DMS53 (cell line): ENCODE data around the gene SEC22A.
"Not testable (repeated sequence)": the region's sequence is repeated elsewhere in the genome, so short reads cannot be mapped to it uniquely, and the experiment has no call there.

ENCODE experiments used
- DNase-seq: peaks from one replicate; lab custom pipeline; 2025; lab: John Stamatoyannopoulos, UW

The SEC22A gene

DNA sequence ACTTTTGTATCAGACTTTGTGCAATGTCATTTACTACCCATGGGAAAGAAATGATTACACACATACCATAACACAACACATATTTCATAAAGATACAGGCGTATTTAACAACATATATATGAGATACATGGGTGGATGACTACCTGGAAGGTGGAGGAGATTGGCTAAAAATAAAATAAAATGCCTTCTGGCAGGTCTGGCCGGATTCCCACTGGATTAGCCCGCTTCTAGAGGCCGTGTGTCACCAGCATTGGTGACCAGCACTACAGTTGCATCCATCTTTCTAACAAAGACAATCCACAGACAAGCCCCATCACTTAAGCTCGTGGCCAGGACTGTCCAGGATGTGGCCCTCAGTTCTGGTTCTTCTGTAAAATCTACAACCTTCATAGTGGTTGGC lies 21.0 kb upstream of the SEC22A start:
- no peak for DNase-seq

DNA sequence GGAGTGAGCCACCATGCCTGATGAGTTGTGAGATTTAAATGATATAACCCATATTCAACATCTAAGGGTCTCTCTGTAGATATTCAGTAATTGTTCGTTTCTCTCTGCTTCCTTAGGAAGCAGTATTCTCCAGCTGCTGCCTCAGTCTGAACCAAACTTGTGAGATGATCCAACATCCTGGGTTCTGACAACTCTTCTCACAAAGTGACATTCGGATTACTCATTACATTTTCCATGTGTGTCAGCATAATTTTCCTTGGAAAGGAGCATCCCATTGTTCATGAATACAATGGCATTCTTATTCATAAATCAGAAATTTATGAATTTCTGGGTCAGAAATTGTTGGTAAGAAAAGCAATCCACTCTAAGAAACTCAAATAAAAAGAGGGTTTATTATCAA lies 15.0 kb upstream of the SEC22A start:
- DNase-seq, result no peak

DNA sequence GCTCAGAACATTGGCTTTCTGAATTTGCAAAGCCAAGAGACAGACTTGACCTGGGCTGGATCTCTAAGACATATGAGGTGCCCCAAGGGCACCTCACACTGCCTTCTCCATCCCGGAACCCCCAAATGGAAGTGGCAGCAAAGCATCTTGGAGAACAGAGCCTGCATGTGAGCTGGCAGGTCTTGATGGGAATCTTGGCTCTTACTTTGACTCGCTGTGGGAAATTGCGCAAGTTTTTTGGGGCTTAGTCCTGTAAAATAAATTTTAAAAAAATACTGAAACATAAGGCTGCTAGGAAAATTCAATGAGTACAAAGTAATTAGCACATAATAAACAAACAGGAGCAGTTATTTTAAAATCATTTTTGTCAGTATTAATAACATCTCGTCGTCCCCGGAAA lies 13.7 kb upstream of the SEC22A start:
- DNase-seq, result no peak

DNA sequence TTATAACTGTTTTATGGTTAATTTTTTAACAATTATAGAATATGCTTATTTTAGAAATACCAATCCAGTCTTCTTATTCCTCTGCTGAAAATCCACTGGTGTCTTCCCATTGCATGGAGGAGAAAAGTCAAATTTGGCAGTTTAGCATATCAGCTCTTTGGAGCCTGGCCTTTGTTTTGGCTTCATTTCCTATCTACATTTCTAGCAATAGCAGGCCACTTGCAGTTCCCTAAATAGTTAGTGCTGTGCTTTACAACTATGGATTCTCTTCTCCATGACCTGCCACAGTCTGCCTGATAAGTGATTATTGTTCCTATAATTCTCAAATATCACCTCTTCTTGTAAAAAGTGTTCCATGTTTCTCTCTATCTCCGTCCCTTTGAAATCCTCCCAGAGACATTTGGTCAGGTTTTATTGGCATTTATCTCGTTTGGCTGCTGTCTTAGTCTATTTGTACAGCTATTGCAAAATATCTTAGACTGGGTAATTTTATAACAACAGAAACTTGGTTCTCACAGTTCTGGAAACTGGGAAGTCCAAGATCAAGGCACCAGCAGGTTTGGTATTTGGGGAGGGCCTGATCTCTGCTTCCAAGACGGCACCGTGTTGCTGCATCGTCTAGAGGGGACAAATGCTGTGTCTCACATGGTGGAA lies 8.2 kb upstream of the SEC22A start:
- no peak for DNase-seq

DNA sequence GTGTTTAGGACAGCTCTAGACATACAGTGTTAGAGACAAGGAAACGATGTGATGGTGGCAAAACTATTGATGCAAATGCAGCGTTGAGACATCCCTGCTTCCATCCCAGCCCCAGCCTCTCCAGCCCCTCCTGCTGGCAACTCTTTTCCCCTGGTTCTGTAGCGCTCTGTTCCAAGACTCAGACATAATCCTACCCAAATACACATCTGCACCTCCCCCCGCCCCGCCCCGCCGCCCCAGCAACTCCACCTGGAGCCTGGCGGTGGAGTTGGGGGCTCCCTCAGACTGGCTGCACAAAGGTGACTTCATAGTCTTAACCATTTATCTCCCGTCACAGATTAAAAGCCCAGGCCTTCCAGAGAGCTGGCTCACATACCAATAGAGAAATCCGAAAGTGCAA lies 7.2 kb upstream of the SEC22A start:
- DNase-seq, result no peak

DNA sequence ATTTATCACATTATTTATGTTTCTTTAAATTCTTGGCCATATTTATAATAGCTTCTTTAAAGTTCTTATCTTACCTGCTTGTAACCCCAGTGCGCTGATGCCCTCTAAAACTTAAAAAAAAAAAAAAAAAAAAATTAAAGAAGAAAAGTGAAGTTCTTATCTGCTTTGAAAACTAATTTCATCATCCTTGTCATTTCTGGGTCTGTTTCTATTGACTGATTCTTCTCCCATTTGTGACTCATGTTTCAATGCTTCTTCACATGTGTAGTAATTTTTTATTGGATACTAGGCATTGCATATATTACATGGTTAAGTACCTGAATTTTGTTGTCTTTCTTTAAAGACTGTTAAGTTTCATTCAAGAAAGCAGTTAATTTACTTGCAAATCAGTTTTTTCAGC lies 3.4 kb upstream of the SEC22A start:
- no peak for DNase-seq

DNA sequence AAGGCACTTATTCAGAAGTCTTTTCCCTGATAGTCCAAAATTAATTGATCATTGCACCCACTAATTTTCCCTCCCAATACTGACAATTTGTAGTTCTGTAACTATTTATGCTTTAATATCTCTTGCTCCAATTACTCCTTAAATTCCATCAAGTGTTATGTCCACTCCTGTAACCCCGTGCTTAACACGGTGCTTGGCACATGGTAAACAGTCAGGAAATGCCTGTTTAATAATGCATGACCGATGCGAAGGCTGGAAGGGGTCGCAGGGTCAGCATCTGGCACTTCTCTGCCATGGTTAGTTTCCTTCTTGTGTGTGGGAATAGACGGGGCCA lies 553 bp upstream of the SEC22A start:
- no peak for DNase-seq

DNA sequence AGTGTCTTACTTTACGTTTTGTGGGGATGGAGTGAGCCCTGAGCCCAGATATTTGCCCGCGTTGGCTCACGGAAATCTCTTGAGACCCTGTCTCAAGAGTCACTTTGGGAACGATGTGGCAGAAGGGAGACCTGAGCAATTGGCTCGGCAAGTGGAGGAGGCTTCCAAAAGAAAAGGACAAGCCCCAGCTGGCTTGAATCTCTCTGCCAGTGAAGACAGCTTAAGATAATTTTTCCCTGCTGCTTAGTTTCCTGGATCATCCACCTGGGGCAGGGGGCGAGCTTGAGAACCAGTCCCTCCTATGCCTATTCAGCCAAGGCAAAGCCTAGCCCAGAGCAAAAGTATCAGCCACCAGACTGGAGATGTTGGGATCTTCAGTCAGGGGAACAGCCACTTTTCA lies 708 bp downstream of the SEC22A start:
- DNase-seq, result peak; percentile 11

DNA sequence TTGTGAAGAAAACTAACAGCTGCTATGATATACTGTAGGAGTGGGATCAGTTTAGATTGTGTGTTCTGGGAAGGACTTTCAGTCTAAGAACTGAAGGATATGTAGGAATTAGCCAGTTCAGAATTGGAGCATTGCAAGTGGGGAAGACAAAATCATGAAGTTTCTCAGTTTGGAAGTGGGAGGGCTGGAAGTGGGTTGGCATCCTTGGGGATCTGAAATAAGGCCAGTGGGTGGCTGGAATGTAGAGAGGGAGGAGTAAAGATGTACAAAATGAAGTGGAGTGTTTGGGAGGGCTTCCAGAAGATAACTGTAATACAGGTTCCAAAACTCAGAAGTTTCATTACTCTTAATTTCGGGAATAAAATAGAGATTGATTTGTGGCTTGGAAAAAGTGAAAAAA lies 17.2 kb downstream of the SEC22A start:
- no peak for DNase-seq

DNA sequence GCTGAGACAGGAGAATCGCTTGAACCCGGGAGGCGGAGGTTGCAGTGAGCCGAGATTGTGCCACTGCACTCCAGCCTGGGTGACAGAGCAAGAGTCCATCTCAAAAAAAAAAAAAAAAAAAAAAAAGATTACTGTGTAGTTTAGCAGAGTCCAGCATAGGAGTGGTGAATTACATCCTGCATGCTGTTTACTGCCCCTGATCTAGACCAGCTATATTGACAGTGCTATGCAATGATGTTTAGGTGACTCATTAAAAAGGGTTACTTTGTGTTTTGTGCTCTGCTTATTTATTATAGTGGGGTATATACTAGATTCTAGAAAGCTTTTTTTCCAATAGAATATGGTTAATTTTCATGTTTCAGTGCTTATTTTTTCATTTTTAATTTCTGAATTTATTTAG lies 19.6 kb downstream of the SEC22A start:
- not testable (repeated sequence) for DNase-seq

DNA sequence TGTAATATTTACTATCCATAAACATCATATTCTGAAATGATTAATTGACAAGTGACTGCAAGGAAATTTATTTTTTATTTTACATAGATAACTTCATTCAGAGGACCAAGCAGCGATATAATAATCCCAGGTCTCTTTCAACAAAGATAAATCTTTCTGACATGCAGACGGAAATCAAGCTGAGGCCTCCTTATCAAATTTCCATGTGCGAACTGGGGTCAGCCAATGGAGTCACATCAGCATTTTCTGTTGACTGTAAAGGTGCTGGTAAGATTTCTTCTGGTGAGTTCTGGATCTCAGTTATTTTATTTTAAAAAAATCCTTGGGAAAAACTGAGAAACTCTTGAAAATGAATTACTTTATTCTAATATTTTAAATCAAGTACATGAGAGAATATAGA lies 23.3 kb downstream of the SEC22A start:
- no peak for DNase-seq

DNA sequence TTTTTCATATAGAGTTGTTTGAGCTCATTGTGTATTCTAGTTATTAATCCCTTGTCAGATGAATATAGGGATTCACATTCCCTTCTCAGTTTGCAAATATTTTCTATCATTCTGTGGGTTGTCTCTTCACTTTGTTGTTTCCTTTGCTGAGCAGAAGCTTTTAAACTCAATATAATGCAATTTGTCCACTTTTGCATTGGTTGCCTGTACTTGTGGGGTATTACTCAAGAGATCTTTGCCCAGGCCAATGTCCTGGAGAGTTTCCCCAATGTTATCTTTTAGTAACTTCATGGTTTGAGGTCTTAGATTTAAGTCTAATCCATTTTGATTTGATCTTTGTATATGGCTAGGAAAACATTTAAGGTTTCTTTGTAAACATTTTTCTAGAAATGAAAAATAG lies 24.8 kb downstream of the SEC22A start:
- DNase-seq, result no peak

DNA sequence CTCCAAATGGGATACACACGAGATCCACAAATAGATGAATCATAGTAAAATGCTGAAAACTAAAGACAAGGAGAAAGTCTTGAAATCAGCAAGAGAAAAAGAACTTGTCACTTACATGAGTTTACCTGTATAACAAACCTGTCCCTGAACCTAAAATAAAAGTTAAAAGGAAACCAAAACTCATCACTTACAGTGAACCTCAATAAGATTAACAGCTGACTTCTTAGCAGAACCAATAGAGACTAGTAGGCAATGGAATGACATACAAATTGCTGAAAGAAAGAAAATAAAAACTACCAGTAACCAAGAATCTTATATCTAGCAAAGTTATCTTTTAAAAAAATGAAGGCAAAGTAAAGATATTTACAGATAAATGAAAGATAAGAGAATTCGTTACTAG lies 27.4 kb downstream of the SEC22A start:
- DNase-seq, result no peak

DNA sequence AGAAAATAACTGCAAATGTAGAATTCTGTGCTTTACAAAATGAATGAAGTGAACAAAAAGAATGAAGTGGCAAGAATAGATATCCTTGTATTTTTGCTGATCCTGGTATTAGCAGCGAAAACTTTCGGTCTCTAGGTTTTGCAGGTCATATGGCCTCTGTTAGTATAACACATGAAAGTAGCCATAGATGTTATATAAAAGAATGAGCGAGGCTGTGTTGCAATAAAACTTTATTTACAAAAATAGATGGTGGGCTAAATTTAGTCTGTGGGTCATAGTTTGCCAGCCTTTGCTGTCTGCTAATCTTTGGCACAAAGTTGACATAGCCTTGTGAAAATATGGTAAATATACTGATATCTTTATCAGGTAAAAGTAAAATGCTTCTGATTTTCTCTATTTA lies 35.2 kb downstream of the SEC22A start:
- DNase-seq, result no peak

DNA sequence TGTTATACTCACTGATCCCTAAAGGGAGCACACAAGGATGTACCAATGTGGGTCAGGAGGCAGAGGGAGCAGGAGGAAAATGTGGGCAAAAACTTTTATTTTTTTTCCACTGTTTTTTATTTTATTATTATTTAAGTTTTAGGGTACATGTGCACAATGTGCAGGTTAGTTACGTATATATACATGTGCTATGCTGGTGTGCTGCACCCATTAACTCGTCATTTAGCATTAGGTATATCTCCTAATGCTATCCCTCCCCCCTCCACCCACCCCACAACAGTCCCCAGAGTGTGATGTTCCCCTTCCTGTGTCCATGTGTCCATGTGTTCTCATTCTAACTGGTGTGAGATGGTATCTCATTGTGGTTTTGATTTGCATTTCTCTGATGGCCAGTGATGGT lies 37.4 kb downstream of the SEC22A start:
- not testable (repeated sequence) for DNase-seq

DNA sequence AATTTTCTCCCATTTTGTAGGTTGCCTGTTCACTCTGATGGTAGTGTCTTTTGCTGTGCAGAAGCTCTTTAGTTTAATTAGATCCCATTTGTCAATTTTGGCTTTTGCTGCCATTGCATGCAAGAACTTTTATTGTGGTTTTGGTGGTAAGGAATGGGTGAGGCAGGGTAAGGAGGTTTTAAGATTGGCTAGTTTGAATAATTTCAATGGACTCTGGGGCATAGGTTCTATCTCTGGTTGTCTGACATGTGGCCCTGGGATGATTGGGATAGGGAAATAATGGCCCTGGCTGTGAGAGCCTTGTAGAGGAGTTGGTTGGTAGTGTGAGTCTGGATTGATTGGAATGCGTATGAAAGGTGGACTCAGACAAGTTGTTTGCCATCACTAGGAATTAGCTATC lies 38.0 kb downstream of the SEC22A start:
- no peak for DNase-seq

DNA sequence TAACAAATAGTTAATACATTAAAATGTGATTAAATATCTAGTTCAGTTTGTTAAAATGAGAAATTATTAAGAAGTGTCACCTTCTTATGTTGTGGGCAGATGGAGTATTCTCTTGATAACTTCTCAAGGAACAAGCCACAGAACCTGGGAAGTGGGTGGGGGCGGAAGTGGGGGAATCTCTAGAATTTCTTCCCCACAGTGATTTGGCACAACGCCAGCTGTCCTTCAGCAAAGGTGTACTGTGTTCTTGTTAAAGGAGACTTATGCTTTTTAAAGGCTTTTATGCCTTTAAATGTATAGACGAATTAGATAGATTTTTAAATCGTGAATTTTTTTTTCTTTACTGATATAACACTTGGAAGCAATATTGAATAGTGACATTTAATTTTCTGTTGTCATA lies 42.4 kb downstream of the SEC22A start:
- DNase-seq, result no peak

DNA sequence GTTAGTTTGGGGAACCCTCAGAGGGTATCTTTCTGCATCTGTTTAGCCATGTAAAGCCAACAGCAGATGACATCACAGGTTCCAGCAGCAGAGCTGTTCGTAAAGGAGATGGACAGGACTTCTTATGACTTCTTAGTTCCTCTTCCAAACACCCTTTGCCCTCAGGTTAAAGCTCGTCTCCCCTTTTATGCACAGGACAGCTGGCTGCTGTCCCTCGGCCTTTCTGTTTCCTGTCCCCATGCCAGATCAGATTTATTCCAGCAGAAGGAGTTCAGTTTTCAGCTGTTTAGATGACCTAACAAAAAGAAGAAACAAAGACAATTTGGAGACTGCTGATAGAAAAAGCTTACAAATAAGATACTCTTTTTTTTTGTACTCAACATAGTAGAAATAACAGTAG lies 45.1 kb downstream of the SEC22A start:
- no peak for DNase-seq

DNA sequence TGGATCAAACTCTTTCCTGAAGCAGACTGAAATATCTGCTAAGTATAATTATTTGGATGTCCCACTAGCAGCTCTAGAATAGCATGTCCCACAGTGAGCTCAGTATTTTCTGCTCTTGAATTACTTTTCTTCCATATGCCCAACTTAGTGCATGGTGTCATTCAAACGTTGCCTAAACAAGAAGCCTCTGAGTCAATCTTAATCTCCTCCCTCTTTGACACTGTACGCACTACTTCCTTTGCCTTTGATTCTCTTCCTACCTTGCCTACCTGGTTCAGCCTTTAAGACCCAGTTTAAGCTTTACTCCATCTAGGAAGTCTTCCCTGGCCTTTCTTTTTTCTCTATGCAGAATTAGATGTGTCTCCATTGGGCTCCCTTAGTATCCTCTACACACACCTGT lies 54.5 kb downstream of the SEC22A start:
- DNase-seq, result peak; percentile 39

DNA sequence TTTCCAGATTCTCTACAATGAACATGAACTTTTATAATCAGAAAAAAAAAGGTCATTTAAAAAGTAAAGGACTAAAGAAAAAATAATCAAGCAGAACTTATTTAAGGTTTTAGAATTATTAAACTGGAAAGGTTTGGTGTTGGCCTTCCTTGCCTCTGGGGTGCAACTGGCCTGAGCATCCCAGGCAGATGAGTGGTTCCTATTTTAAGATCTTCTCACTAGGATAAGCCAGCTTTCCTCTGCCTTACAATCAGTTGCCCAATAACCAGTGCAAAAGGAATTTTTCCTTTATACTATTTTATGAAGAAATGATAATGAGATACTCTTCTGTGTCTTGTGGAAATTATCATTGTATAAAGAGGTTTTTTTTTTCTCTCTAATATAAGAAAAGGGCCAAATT lies 56.6 kb downstream of the SEC22A start:
- DNase-seq, result no peak

DNA sequence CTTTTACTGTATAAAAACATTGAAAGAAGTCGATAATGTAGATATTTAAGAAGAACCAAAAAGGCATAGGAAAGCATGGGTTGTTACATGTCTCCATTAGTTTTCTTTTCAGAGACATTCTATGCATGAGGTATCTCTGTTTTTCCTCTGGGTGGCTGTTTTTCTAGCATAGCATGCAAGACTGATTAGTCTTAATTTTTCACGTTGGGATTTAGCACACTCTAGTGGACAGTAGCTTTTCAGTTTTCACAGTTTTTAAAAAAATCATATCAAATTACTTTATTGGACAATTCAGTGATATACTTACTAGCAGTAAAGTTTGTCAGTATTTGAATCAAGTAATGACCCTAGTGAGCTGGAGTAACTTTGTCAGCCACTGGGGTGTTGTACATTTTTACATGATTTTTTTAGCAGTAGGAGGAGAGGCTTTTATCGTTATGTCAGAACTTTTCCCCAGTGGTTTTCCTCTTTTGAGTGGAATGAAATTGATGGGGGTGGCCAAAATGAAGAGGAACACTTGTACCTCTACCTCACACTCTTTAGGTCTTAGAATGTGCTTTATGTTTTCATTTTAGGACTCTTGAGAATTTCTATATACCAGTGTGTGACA lies 57.2 kb downstream of the SEC22A start:
- DNase-seq, result peak; percentile 72

DNA sequence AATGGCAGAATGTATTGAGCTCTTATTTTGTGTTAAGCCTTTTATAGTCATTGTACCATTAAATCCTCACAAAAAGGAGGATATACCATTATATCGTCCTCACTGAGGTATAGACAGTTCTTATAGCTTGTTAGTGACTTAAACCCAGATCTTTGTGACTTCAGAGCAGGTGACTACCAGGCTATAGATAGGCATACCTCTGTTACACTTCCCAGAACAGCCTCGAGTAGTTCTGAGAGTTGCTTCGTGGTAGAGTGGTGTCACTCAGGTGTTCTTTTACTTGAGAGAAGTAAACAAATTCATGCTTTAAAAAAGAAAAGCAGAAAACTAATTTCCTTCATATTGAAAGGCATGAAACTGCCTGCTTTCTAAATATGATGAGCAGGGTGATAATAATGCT lies 59.9 kb downstream of the SEC22A start:
- no peak for DNase-seq

DNA sequence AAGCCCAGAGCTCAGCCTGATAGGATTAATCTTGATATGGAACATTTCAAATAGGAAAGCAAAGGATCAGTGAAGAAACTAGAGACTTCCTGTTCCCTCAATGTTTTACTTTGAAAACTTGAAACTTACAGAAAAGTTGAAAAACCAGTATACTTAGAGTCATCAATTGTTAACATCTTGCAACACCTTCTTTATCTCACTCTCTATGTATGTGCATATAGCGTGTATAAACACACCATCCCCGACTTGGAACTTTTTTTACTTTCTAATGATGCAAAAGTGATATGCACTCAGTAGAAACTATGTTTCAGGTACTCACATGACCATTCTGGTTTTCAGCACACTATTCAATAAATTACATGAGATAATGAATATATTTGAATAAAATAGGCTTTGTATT lies 60.5 kb downstream of the SEC22A start:
- no peak for DNase-seq

DNA sequence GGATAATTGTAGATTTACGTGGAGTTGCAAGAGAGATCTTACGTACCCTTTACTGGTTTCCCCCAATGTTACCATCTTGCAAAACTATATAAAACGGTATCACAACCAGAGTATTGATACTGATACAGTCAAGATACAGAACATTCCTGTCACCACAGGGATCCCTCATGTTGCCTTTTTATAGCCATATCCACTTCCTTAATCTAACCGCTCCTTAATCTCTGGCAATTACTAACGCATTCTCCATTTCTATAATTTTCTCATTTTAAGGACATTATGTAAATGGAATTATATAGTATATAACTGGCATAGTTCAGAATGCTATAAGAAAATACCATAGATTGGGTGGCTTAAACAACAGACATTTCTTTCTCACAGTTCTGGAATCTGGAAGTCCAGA lies 61.1 kb downstream of the SEC22A start:
- DNase-seq, result no peak

DNA sequence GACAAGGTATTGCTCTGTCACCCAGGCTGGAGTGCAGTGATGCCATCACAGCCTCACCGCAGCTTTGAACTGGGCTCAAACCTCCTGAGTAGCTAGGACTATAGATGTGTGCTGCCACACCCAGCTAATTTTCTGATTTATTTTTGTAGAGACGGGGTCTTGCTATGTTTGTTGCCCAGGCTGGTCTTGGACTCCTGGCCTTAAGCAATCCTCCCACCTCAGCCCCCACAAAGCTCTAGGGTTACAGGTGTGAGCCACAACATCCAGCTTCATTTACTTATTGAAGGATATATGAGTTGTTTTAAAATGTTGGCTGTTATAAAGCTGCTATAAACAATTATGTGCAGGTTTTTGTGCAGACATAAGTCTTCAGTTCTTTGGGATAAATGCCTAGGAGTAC lies 62.2 kb downstream of the SEC22A start:
- DNase-seq, result no peak
